ENCODE data around the gene ART1.

ART1 gene

GRCh38 chr11:3675971-3676370 lies 31.0 kb downstream of the ART1 start:
- H3K27me3 ChIP-seq (ENCODE audit: control insufficient read depth in 1 of 2, insufficient read depth in 2 of 2, low read length in 2 of 2): no peaks in the 10 kb centered on the region
- no peak overlapping the region for H3K27ac ChIP-seq (ENCODE audit: low read depth, low read length)
- no peak overlapping the region for H3K4me3 ChIP-seq (ENCODE audit: low read depth in 1 of 2, low read length in 2 of 2)
- H3K9me3 ChIP-seq (ENCODE audit: control insufficient read depth in 1 of 2, low read length in 2 of 2): no peaks in the 10 kb centered on the region
- no peaks in the 10 kb centered on the region for H3K4me1 ChIP-seq (ENCODE audit: control insufficient read depth in 1 of 2, insufficient read depth in 2 of 2, low read length in 2 of 2)
- peaks cover 62 to 97% of the 10 kb centered on the region in 2 donors for H3K36me3 ChIP-seq (ENCODE audit: control insufficient read depth in 1 of 2, insufficient read depth in 2 of 2, low read length in 2 of 2)
- H3K9ac ChIP-seq (ENCODE audit: low read depth in 1 of 2, low read length in 2 of 2): no peak overlapping the region

GRCh38 chr11:3679077-3679476 lies 34.1 kb downstream of the ART1 start:
- Histone ChIP-seq H3K36me3 (ENCODE audit: control insufficient read depth in 1 of 2, insufficient read depth in 2 of 2, low read length in 2 of 2) (peaks cover 60 to 97% of the 10 kb centered on the region in 2 donors), H3K4me3 (ENCODE audit: low read depth in 1 of 2, low read length in 2 of 2) (no peak overlapping the region), H3K27me3 (ENCODE audit: control insufficient read depth in 1 of 2, insufficient read depth in 2 of 2, low read length in 2 of 2) (no peaks in the 10 kb centered on the region), H3K27ac (ENCODE audit: low read depth, low read length) (no peak overlapping the region), H3K9ac (ENCODE audit: low read depth in 1 of 2, low read length in 2 of 2) (no peak overlapping the region), H3K9me3 (ENCODE audit: control insufficient read depth in 1 of 2, low read length in 2 of 2) (no peaks in the 10 kb centered on the region), H3K4me1 (ENCODE audit: control insufficient read depth in 1 of 2, insufficient read depth in 2 of 2, low read length in 2 of 2) (no peaks in the 10 kb centered on the region)

GRCh38 chr11:3683039-3683438 lies 38.1 kb downstream of the ART1 start:
- H3K27me3 ChIP-seq (ENCODE audit: control insufficient read depth in 1 of 2, insufficient read depth in 2 of 2, low read length in 2 of 2): no peaks in the 10 kb centered on the region

GRCh38 chr11:3684129-3684818 lies 39.3 kb downstream of the ART1 start:
- H3K9ac ChIP-seq (ENCODE audit: low read depth in 1 of 2, low read length in 2 of 2): no peak overlapping the region
- no peaks in the 10 kb centered on the region for H3K27me3 ChIP-seq (ENCODE audit: control insufficient read depth in 1 of 2, insufficient read depth in 2 of 2, low read length in 2 of 2)
- H3K27ac ChIP-seq (ENCODE audit: low read depth, low read length): no peak overlapping the region
- no peaks in the 10 kb centered on the region for H3K9me3 ChIP-seq (ENCODE audit: control insufficient read depth in 1 of 2, low read length in 2 of 2)
- H3K36me3 ChIP-seq (ENCODE audit: control insufficient read depth in 1 of 2, insufficient read depth in 2 of 2, low read length in 2 of 2): peaks cover 40 to 85% of the 10 kb centered on the region in 2 donors
- H3K4me1 ChIP-seq (ENCODE audit: control insufficient read depth in 1 of 2, insufficient read depth in 2 of 2, low read length in 2 of 2): no peaks in the 10 kb centered on the region
- H3K4me3 ChIP-seq (ENCODE audit: low read depth in 1 of 2, low read length in 2 of 2): no peak overlapping the region

More at GRCh38 chr11:3683039-3683438, 38.1 kb downstream of the ART1 start:
- no peaks in the 10 kb centered on the region for H3K9me3 ChIP-seq (ENCODE audit: control insufficient read depth in 1 of 2, low read length in 2 of 2)
- no peak overlapping the region for H3K4me3 ChIP-seq (ENCODE audit: low read depth in 1 of 2, low read length in 2 of 2)
- no peak overlapping the region for H3K9ac ChIP-seq (ENCODE audit: low read depth in 1 of 2, low read length in 2 of 2)
- H3K27ac ChIP-seq (ENCODE audit: low read depth, low read length): no peak overlapping the region
- H3K4me1 ChIP-seq (ENCODE audit: control insufficient read depth in 1 of 2, insufficient read depth in 2 of 2, low read length in 2 of 2): no peaks in the 10 kb centered on the region
- peaks cover 45 to 92% of the 10 kb centered on the region in 2 donors for H3K36me3 ChIP-seq (ENCODE audit: control insufficient read depth in 1 of 2, insufficient read depth in 2 of 2, low read length in 2 of 2)

- H3K4me3 ChIP-seq (ENCODE audit: low read depth in 1 of 2, low read length in 2 of 2): no peak overlapping the region
- no peaks in the 10 kb centered on the region for H3K4me1 ChIP-seq (ENCODE audit: control insufficient read depth in 1 of 2, insufficient read depth in 2 of 2, low read length in 2 of 2)
- H3K27ac ChIP-seq (ENCODE audit: low read depth, low read length): no peak overlapping the region
- H3K36me3 ChIP-seq (ENCODE audit: control insufficient read depth in 1 of 2, insufficient read depth in 2 of 2, low read length in 2 of 2): peaks cover 35 to 82% of the 10 kb centered on the region in 2 donors
- H3K27me3 ChIP-seq (ENCODE audit: control insufficient read depth in 1 of 2, insufficient read depth in 2 of 2, low read length in 2 of 2): no peaks in the 10 kb centered on the region
- H3K9ac ChIP-seq (ENCODE audit: low read depth in 1 of 2, low read length in 2 of 2): no peak overlapping the region
- no peaks in the 10 kb centered on the region for H3K9me3 ChIP-seq (ENCODE audit: control insufficient read depth in 1 of 2, low read length in 2 of 2)
These were observed 39.9 kb downstream of the ART1 start for GRCh38 chr11:3684819-3685172.

- no peaks in the 10 kb centered on the region for H3K4me1 ChIP-seq (ENCODE audit: control insufficient read depth in 1 of 2, insufficient read depth in 2 of 2, low read length in 2 of 2)
- H3K4me3 ChIP-seq (ENCODE audit: low read depth in 1 of 2, low read length in 2 of 2): no peak overlapping the region
- H3K27ac ChIP-seq (ENCODE audit: low read depth, low read length): no peak overlapping the region
These were observed 41.0 kb downstream of the ART1 start for GRCh38 chr11:3685923-3686322.

GRCh38 chr11:3686751-3687150 lies 41.8 kb downstream of the ART1 start:
- Histone ChIP-seq H3K36me3 (ENCODE audit: control insufficient read depth in 1 of 2, insufficient read depth in 2 of 2, low read length in 2 of 2) (peaks cover 34 to 75% of the 10 kb centered on the region in 2 donors), H3K27ac (ENCODE audit: low read depth, low read length) (no peak overlapping the region), H3K27me3 (ENCODE audit: control insufficient read depth in 1 of 2, insufficient read depth in 2 of 2, low read length in 2 of 2) (no peaks in the 10 kb centered on the region), H3K9ac (ENCODE audit: low read depth in 1 of 2, low read length in 2 of 2) (no peak overlapping the region), H3K9me3 (ENCODE audit: control insufficient read depth in 1 of 2, low read length in 2 of 2) (no peaks in the 10 kb centered on the region), H3K4me1 (ENCODE audit: control insufficient read depth in 1 of 2, insufficient read depth in 2 of 2, low read length in 2 of 2) (no peaks in the 10 kb centered on the region), H3K4me3 (ENCODE audit: low read depth in 1 of 2, low read length in 2 of 2) (no peak overlapping the region)

More at GRCh38 chr11:3685923-3686322, 41.0 kb downstream of the ART1 start:
- Histone ChIP-seq H3K27me3 (ENCODE audit: control insufficient read depth in 1 of 2, insufficient read depth in 2 of 2, low read length in 2 of 2) (no peaks in the 10 kb centered on the region), H3K9ac (ENCODE audit: low read depth in 1 of 2, low read length in 2 of 2) (no peak overlapping the region), H3K9me3 (ENCODE audit: control insufficient read depth in 1 of 2, low read length in 2 of 2) (no peaks in the 10 kb centered on the region), H3K36me3 (ENCODE audit: control insufficient read depth in 1 of 2, insufficient read depth in 2 of 2, low read length in 2 of 2) (peaks cover 33 to 75% of the 10 kb centered on the region in 2 donors)

- Histone ChIP-seq H3K36me3 (ENCODE audit: control insufficient read depth in 1 of 2, insufficient read depth in 2 of 2, low read length in 2 of 2) (peaks cover 44 to 86% of the 10 kb centered on the region in 2 donors), H3K4me3 (ENCODE audit: low read depth in 1 of 2, low read length in 2 of 2) (no peak overlapping the region), H3K27ac (ENCODE audit: low read depth, low read length) (no peak overlapping the region), H3K27me3 (ENCODE audit: control insufficient read depth in 1 of 2, insufficient read depth in 2 of 2, low read length in 2 of 2) (no peaks in the 10 kb centered on the region), H3K4me1 (ENCODE audit: control insufficient read depth in 1 of 2, insufficient read depth in 2 of 2, low read length in 2 of 2) (no peaks in the 10 kb centered on the region), H3K9me3 (ENCODE audit: control insufficient read depth in 1 of 2, low read length in 2 of 2) (no peaks in the 10 kb centered on the region), H3K9ac (ENCODE audit: low read depth in 1 of 2, low read length in 2 of 2) (no peak overlapping the region)
These were observed 55.5 kb downstream of the ART1 start for GRCh38 chr11:3700410-3700809.

GRCh38 chr11:3700910-3701309 lies 56.0 kb downstream of the ART1 start:
- H3K4me3 ChIP-seq (ENCODE audit: low read depth in 1 of 2, low read length in 2 of 2): no peak overlapping the region
- no peaks in the 10 kb centered on the region for H3K27me3 ChIP-seq (ENCODE audit: control insufficient read depth in 1 of 2, insufficient read depth in 2 of 2, low read length in 2 of 2)
- no peak overlapping the region for H3K9ac ChIP-seq (ENCODE audit: low read depth in 1 of 2, low read length in 2 of 2)
- peaks cover 42 to 84% of the 10 kb centered on the region in 2 donors for H3K36me3 ChIP-seq (ENCODE audit: control insufficient read depth in 1 of 2, insufficient read depth in 2 of 2, low read length in 2 of 2)
- H3K27ac ChIP-seq (ENCODE audit: low read depth, low read length): no peak overlapping the region
- H3K9me3 ChIP-seq (ENCODE audit: control insufficient read depth in 1 of 2, low read length in 2 of 2): no peaks in the 10 kb centered on the region
- H3K4me1 ChIP-seq (ENCODE audit: control insufficient read depth in 1 of 2, insufficient read depth in 2 of 2, low read length in 2 of 2): no peaks in the 10 kb centered on the region

GRCh38 chr11:3703383-3703782 lies 58.5 kb downstream of the ART1 start:
- H3K27ac ChIP-seq (ENCODE audit: low read depth, low read length): no peak overlapping the region
- H3K9me3 ChIP-seq (ENCODE audit: control insufficient read depth in 1 of 2, low read length in 2 of 2): no peaks in the 10 kb centered on the region
- H3K36me3 ChIP-seq (ENCODE audit: control insufficient read depth in 1 of 2, insufficient read depth in 2 of 2, low read length in 2 of 2): peaks cover 40 to 84% of the 10 kb centered on the region in 2 donors
- H3K27me3 ChIP-seq (ENCODE audit: control insufficient read depth in 1 of 2, insufficient read depth in 2 of 2, low read length in 2 of 2): no peaks in the 10 kb centered on the region
- H3K4me1 ChIP-seq (ENCODE audit: control insufficient read depth in 1 of 2, insufficient read depth in 2 of 2, low read length in 2 of 2): no peaks in the 10 kb centered on the region
- no peak overlapping the region for H3K4me3 ChIP-seq (ENCODE audit: low read depth in 1 of 2, low read length in 2 of 2)
- H3K9ac ChIP-seq (ENCODE audit: low read depth in 1 of 2, low read length in 2 of 2): no peak overlapping the region

All from duodenal mucosa (tissue), 2 donors.